K562 (cell line): ENCODE data around the gene TBL1XR1. TPM values are rescaled to one million over a fixed set of nuclear protein-coding genes. Genes with fewer than 3 reads are reported as not detected.

Experiments
- ADNP ChIP-seq: fragments of 200-800 bp; sonication (Bioruptor generic); IDR thresholded peaks from 2 replicates; pipeline ENCODE4 v1.6.1; 2016; ENCODE audit warnings: missing genetic modification characterization, missing compliant biosample characterization
- ATF1 ChIP-seq, 2 experiments: fragments of 450-650 bp in 1 of 2; IDR thresholded peaks; 2 replicates each; pipeline ENCODE4 v1.6.1; 2016; ENCODE audit warnings: missing compliant biosample characterization in 1 of 2, missing genetic modification characterization in 1 of 2
- BCL6 ChIP-seq: fragments of 250-450 bp; sonication (Bioruptor Pico); IDR thresholded peaks from 2 replicates; pipeline ENCODE4 v1.4.0; 2020
- CTCFL ChIP-seq: IDR thresholded peaks from 2 replicates; pipeline ENCODE4 v1.6.1; 2011; ENCODE audit warnings: borderline replicate concordance, low read depth, mild to moderate bottlenecking, moderate library complexity, low read length; ENCODE audit not compliant: insufficient read depth, poor library complexity, severe bottlenecking
- EZH2 ChIP-seq: IDR thresholded peaks from 2 replicates; pipeline ENCODE4 v1.6.1; 2012; ENCODE audit warnings: low read depth, mild to moderate bottlenecking, inconsistent platforms, low read length, borderline replicate concordance
- GATA2 ChIP-seq: sonication (generic); formaldehyde crosslinking; IDR thresholded peaks from 2 replicates; pipeline ENCODE4 v1.4.0; 2020; ENCODE audit warnings: mild to moderate bottlenecking, missing genetic modification reagents
- HDAC1 ChIP-seq, 2 experiments: fragments of 450-650 bp; IDR thresholded peaks; 2 replicates each; pipeline ENCODE4 v1.6.1; 2016 to 2017; ENCODE audit warnings: inconsistent platforms in 1 of 2, mild to moderate bottlenecking in 1 of 2, moderate library complexity in 1 of 2
- LCOR ChIP-seq: sonication (generic); formaldehyde crosslinking; IDR thresholded peaks from 2 replicates; pipeline ENCODE4 v1.8.0; 2022; ENCODE audit warnings: mild to moderate bottlenecking, missing genetic modification reagents
- MAFK ChIP-seq: IDR thresholded peaks from 2 replicates; pipeline ENCODE4 v1.6.1; 2011; ENCODE audit warnings: low read length, improper control_type of control experiment
- MXD1 ChIP-seq: fragments of 250-450 bp; sonication (Bioruptor Pico); IDR thresholded peaks from 2 replicates; pipeline ENCODE4 v1.8.0; 2021; ENCODE audit warnings: borderline replicate concordance, mild to moderate bottlenecking, moderate library complexity; ENCODE audit not compliant: poor library complexity, severe bottlenecking
- PKNOX1 ChIP-seq: fragments of 450-650 bp; IDR thresholded peaks from 2 replicates; pipeline ENCODE4 v1.6.1; 2016
- TAF9B ChIP-seq: fragments of 450-650 bp; IDR thresholded peaks from 2 replicates; pipeline ENCODE4 v1.6.1; 2018; ENCODE audit warnings: mild to moderate bottlenecking; ENCODE audit not compliant: partially characterized antibody
- TEAD2 ChIP-seq: fragments of 450-650 bp; IDR thresholded peaks from 2 replicates; pipeline ENCODE4 v1.6.1; 2016; ENCODE audit warnings: missing genetic modification characterization, control low read depth, missing compliant biosample characterization
- TRIM28 ChIP-seq: fragments of 450-650 bp; IDR thresholded peaks from 2 replicates; pipeline ENCODE4 v1.6.1; 2017
- ZKSCAN3 ChIP-seq: fragments of 250-450 bp; sonication (Bioruptor Pico); IDR thresholded peaks from 2 replicates; pipeline ENCODE4 v1.4.0; 2020
- ZKSCAN8 ChIP-seq: fragments of 200-800 bp; sonication (Bioruptor generic); IDR thresholded peaks from 2 replicates; pipeline ENCODE4 v1.6.1; 2016; ENCODE audit warnings: missing genetic modification characterization, missing compliant biosample characterization
- ZNF274 ChIP-seq: IDR thresholded peaks from 2 replicates; pipeline ENCODE4 v1.6.1; 2011; ENCODE audit warnings: low read depth, mild to moderate bottlenecking, low read length, moderate library complexity, borderline replicate concordance
- ZNF316 ChIP-seq: fragments of 450-650 bp; IDR thresholded peaks from 2 replicates; pipeline ENCODE4 v1.6.1; 2016
- ZNF431 ChIP-seq: sonication (generic); formaldehyde crosslinking; IDR thresholded peaks from 2 replicates; pipeline ENCODE4 v1.8.0; 2022; ENCODE audit warnings: mild to moderate bottlenecking, missing genetic modification reagents
- ZNF764 ChIP-seq: fragments of 250-450 bp; sonication (Bioruptor Pico); IDR thresholded peaks from 2 replicates; pipeline ENCODE4 v1.4.0; 2020; ENCODE audit warnings: low read depth, mild to moderate bottlenecking, moderate library complexity
- ZNF778 ChIP-seq: fragments of 450-650 bp; formaldehyde crosslinking; IDR thresholded peaks from 2 replicates; pipeline ENCODE4 v1.4.0; 2020; ENCODE audit warnings: mild to moderate bottlenecking, moderate library complexity
- polyA plus RNA-seq, 8 experiments: library from polyadenylated mRNA; depleted of rRNA in 4 of 8; stranded (reverse) in 5 of 8; unstranded in 3 of 8; fragments of >200 nt; fragmentation: Nextera tagmentation in 2 of 8; fragmentation: Illumina TruSeq in 1 of 8; extraction: Ambion mirVana in 2 of 8; extraction: Trizol in 1 of 8; gene quantifications; 2 replicates each; pipeline versions ENCODE4 v1.2.1 to v1.2.3, GENCODE V29; 2011 to 2014; ENCODE audit warnings: inconsistent platforms in 1 of 8, missing spikeins in 1 of 8
- total RNA-seq, 7 experiments: library from RNA; depleted of rRNA in 6 of 7; stranded (reverse); fragments of >200 nt in 6 of 7; fragmentation: Illumina TruSeq in 2 of 7; extraction: Trizol in 2 of 7; gene quantifications; 2 replicates each; pipeline versions ENCODE4 v1.2.1 to v1.2.3, GENCODE V29; 2011 to 2021; ENCODE audit warnings: low replicate concordance in 1 of 7
- TF ChIP-seq, protein P1 (sequence below): fragments of 450-650 bp; formaldehyde crosslinking; IDR thresholded peaks from 2 replicates; pipeline ENCODE4 v1.4.0; 2020; ENCODE audit warnings: mild to moderate bottlenecking, mixed read lengths
- TF ChIP-seq, protein P2 (sequence below), 2 experiments: fragments of 450-650 bp; IDR thresholded peaks; 2 replicates each; pipeline ENCODE4 v1.6.1; 2016

TBL1XR1 gene
- total and polyA plus RNA-seq, 9 of the 15 experiments (the other 6 are each of a cell fraction or from before 2014, with no cell fraction given) = 19.6 to 171 (median 83.3) TPM

DNA sequence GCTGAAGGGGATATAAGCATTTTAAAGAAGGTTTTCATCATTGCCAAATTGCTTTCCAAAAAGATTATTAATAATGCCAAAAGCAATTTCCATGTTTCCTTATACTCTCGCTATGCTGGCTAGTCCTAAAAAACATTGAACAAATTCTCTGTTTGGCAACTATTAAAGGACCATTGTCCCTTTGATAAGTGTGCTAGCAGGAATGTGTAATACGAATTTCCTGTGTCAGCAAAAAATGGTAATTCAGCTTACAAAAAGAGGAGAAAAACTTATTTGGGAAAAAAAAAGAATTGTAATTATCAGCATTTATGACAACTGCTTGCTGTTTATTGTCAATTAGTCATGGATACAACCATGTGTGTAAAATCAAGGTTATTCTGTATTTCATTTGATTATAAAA is 138.6 kb downstream of the TBL1XR1 start (continued):
- TF ChIP-seq, protein P1, sequence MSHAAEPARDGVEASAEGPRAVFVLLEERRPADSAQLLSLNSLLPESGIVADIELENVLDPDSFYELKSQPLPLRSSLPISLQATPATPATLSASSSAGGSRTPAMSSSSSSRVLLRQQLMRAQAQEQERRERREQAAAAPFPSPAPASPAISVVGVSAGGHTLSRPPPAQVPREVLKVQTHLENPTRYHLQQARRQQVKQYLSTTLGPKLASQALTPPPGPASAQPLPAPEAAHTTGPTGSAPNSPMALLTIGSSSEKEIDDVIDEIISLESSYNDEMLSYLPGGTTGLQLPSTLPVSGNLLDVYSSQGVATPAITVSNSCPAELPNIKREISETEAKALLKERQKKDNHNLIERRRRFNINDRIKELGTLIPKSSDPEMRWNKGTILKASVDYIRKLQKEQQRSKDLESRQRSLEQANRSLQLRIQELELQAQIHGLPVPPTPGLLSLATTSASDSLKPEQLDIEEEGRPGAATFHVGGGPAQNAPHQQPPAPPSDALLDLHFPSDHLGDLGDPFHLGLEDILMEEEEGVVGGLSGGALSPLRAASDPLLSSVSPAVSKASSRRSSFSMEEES = no peak
- TF ChIP-seq BCL6 (CRISPR knock-in tag) (no peak), ZNF274 (no peak), MXD1 (CRISPR knock-in tag) (no peak), MAFK (peak; percentile 95), ZNF316 (peak; percentile 97), ZKSCAN8 (CRISPR knock-in tag) (no peak), EZH2 (no peak), ZNF431 (CRISPR knock-in tag) (no peak), TRIM28 (no peak), LCOR (CRISPR knock-in tag) (no peak), HDAC1 (IDR thresholded peaks at IDR 0.05) (no peak), PKNOX1 (no peak), TAF9B (no peak), ZNF778 (no peak), CTCFL (no peak), ZKSCAN3 (CRISPR knock-in tag) (no peak), ZNF764 (CRISPR knock-in tag) (no peak), TEAD2 (tag) (no peak), ATF1 (CRISPR knock-in tag; IDR thresholded peaks at IDR 0.05) (no peak), ATF1 (tag; IDR thresholded peaks at IDR 0.05) (no peak), ADNP (no peak), GATA2 (CRISPR knock-in tag) (no peak)
- TF ChIP-seq, protein P2, sequence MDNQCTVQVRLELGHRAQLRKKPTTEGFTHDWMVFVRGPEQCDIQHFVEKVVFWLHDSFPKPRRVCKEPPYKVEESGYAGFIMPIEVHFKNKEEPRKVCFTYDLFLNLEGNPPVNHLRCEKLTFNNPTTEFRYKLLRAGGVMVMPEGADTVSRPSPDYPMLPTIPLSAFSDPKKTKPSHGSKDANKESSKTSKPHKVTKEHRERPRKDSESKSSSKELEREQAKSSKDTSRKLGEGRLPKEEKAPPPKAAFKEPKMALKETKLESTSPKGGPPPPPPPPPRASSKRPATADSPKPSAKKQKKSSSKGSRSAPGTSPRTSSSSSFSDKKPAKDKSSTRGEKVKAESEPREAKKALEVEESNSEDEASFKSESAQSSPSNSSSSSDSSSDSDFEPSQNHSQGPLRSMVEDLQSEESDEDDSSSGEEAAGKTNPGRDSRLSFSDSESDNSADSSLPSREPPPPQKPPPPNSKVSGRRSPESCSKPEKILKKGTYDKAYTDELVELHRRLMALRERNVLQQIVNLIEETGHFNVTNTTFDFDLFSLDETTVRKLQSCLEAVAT (IDR thresholded peaks at IDR 0.05) = no peak
